Tibial artery (tissue), 4 donors: Measurements from ENCODE around the gene NTRK3.

Experiments used
- DNase-seq, 2 donors: peaks; one replicate each; pipeline ENCODE4 v3.0.0-alpha.2; 2019
- H3K27ac ChIP-seq, 2 donors: fragments of 200-600 bp; sonication (generic) in 1 of 2; 1 replicate in 1 of 2; 2 replicates in 1 of 2; pipeline ENCODE4 v1.5.1; 2018 to 2019; ENCODE audit warnings: mild to moderate bottlenecking in 1 of 2
- H3K27me3 ChIP-seq, 2 donors: fragments of 200-600 bp; sonication (generic) in 1 of 2; one replicate each; pipeline versions ENCODE4 v1.5.1 to v1.6.0; 2016 to 2019
- H3K36me3 ChIP-seq, 3 donors: fragments of 200-600 bp; sonication (generic) in 2 of 3; one replicate each; pipeline ENCODE4 v1.5.1; 2016 to 2019; ENCODE audit warnings: mild to moderate bottlenecking in 2 of 3
- H3K4me1 ChIP-seq, 4 donors: fragments of 200-600 bp; sonication (generic) in 2 of 4; 1 replicate in 3 of 4; 2 replicates in 1 of 4; pipeline ENCODE4 v1.5.1; 2016 to 2019
- H3K4me3 ChIP-seq, 2 donors: fragments of 200-600 bp; sonication (generic) in 1 of 2; 1 replicate in 1 of 2; 2 replicates in 1 of 2; pipeline ENCODE4 v1.5.1; 2018 to 2019; ENCODE audit warnings: mild to moderate bottlenecking in 2 of 2
- H3K9me3 ChIP-seq, 3 donors: fragments of 200-600 bp; sonication (generic) in 1 of 3; one replicate each; pipeline ENCODE4 v1.5.1; 2016 to 2019
- intact Hi-C: fragments of 100-400 bp; cut with DNase I; formaldehyde crosslinking; loops from one replicate; pipeline ENCODE4 v1.15.0; 2023; ENCODE audit warnings: low total_unique reads
- TF ChIP-seq, protein P1 (sequence below), 2 experiments: fragments of 200-600 bp in 1 of 2; fragments of 450-650 bp in 1 of 2; IDR thresholded peaks; one replicate each; pipeline ENCODE4 v1.5.1; 2017 to 2019; ENCODE audit warnings: antibody characterized with exemption in 2 of 2, mild to moderate bottlenecking in 1 of 2, moderate library complexity in 1 of 2

Gene NTRK3

GRCh38 chr15:88106074-88106473, 150.5 kb downstream of the NTRK3 start:
- TF ChIP-seq, protein P1, sequence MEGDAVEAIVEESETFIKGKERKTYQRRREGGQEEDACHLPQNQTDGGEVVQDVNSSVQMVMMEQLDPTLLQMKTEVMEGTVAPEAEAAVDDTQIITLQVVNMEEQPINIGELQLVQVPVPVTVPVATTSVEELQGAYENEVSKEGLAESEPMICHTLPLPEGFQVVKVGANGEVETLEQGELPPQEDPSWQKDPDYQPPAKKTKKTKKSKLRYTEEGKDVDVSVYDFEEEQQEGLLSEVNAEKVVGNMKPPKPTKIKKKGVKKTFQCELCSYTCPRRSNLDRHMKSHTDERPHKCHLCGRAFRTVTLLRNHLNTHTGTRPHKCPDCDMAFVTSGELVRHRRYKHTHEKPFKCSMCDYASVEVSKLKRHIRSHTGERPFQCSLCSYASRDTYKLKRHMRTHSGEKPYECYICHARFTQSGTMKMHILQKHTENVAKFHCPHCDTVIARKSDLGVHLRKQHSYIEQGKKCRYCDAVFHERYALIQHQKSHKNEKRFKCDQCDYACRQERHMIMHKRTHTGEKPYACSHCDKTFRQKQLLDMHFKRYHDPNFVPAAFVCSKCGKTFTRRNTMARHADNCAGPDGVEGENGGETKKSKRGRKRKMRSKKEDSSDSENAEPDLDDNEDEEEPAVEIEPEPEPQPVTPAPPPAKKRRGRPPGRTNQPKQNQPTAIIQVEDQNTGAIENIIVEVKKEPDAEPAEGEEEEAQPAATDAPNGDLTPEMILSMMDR (IDR thresholded peaks at IDR 0.05), result no peak
- Histone ChIP-seq H3K27ac (no peak overlapping the region), H3K27me3 (no peaks in the 10 kb centered on the region), H3K4me3 (no peak overlapping the region), H3K4me1 (peaks cover 0 to 20% (median 2%) of the 10 kb centered on the region in 4 donors), H3K36me3 (no peaks in the 10 kb centered on the region), H3K9me3 (no peaks in the 10 kb centered on the region)
- no peak for DNase-seq
- intact Hi-C loops, result no loop called here

DNA sequence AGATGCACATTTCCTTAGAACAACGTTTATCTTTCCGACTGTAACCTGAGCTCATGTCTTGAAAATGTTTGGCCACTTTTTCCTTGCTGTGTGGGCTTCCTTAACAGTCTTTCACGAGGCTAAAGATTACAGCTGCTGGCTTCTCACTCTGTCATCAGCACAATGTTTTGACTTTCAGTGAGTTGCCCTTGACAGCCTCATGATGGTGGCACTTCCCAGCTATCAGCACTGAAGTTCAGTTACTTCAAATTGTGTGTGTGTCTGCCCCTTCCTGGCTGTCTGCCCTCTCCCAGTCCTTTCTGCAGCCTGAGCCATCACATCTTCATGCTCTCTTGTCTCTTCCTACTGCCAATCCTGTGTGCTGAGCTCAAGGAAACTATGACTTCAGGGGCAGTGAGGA, 152.2 kb downstream of the NTRK3 start:
- Histone ChIP-seq H3K4me1 (peaks cover 0 to 19% (median 2%) of the 10 kb centered on the region in 4 donors), H3K27ac (no peak overlapping the region), H3K27me3 (no peaks in the 10 kb centered on the region), H3K9me3 (no peaks in the 10 kb centered on the region), H3K36me3 (no peaks in the 10 kb centered on the region), H3K4me3 (no peak overlapping the region)
- intact Hi-C loops, result no loop called here
- peak in 1 of 2 donors; percentile 23 for DNase-seq
- TF ChIP-seq, protein P1 (IDR thresholded peaks at IDR 0.05), result no peak

GRCh38 chr15:88100181-88100580, 156.4 kb downstream of the NTRK3 start:
- no peak overlapping the region for H3K27ac ChIP-seq
- peaks cover 0 to 9% (median 0%) of the 10 kb centered on the region in 4 donors for H3K4me1 ChIP-seq
- no peaks in the 10 kb centered on the region for H3K9me3 ChIP-seq
- intact Hi-C loops, result no loop called here
- TF ChIP-seq, protein P1 (IDR thresholded peaks at IDR 0.05), result no peak
- no peaks in the 10 kb centered on the region for H3K36me3 ChIP-seq
- DNase-seq, result no peak
- no peak overlapping the region for H3K4me3 ChIP-seq
- no peaks in the 10 kb centered on the region for H3K27me3 ChIP-seq

DNA sequence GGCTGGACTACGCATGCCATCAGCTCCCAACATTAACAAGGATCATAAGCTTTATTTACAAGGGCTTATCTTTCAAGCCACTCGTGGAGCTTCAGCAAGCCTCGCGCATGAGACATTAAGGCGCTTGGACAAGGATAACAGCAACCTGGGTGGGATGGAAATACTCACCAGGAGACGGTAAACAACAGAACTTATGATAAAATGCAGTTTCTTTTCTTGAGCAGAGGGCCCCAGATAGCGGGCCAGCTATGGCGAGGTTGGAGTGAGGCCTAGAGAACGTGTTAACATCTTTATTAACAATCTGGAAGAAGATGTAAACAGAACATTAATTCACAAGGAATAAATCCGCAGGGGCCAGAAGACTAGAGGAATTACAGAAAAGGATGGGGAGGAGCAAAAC, 158.2 kb downstream of the NTRK3 start:
- peaks cover 0 to 3% (median 0%) of the 10 kb centered on the region in 4 donors for H3K4me1 ChIP-seq
- peak in 1 of 2 donors; percentile 6 for DNase-seq
- TF ChIP-seq, protein P1 (IDR thresholded peaks at IDR 0.05), result no peak
- H3K27me3 ChIP-seq, result no peaks in the 10 kb centered on the region
- no peak overlapping the region for H3K4me3 ChIP-seq
- no peaks in the 10 kb centered on the region for H3K36me3 ChIP-seq
- H3K27ac ChIP-seq, result no peak overlapping the region
- no peaks in the 10 kb centered on the region for H3K9me3 ChIP-seq
- intact Hi-C loops, result no loop called here

GRCh38 chr15:88091444-88092016, 165.0 kb downstream of the NTRK3 start:
- TF ChIP-seq, protein P1 (IDR thresholded peaks at IDR 0.05), result no peak
- Histone ChIP-seq H3K4me1 (peaks cover 0 to 43% (median 21%) of the 10 kb centered on the region in 4 donors), H3K4me3 (no peak overlapping the region), H3K27me3 (no peaks in the 10 kb centered on the region), H3K9me3 (no peaks in the 10 kb centered on the region), H3K27ac (no peak overlapping the region), H3K36me3 (peaks cover 0 to 3% (median 0%) of the 10 kb centered on the region in 3 donors)
- DNase-seq, result peak in 1 of 2 donors; percentile 7
- intact Hi-C loops, result no loop called here
